ENCODE data around the gene PIANP. TPM values are rescaled to one million over a fixed set of nuclear protein-coding genes. Genes with fewer than 3 reads are reported as not detected.

The PIANP gene
- total RNA-seq, 2 experiments from 2014 or later: not detected

GRCh38 chr12:6699259-6699988, 1.2 kb downstream of the PIANP start:
- no peak for DNase-seq
- CTCF ChIA-PET: interaction anchor here (0.5 to 2.0 kb wide), 3 partner anchors 24 to 71 kb away, joined by 3 to 5 read pairs (median 5); partner anchors contain the start of genes COPS7A and MLF2
- Mint-ChIP-seq H3K9me3 (no peaks in the 10 kb centered on the region), H3K27me3 (peaks cover 59% of the 10 kb centered on the region), H3K27ac (no peak overlapping the region), H3K4me1 (peaks cover 22% of the 10 kb centered on the region), H3K36me3 (ENCODE audit: low read depth) (no peaks in the 10 kb centered on the region), H3K4me3 (peak overlapping the region; percentile 40)
- POLR2A ChIA-PET: interaction anchor here (1.6 to 3.1 kb wide), 3 partner anchors 10 to 152 kb away, joined by 4 to 22 read pairs (median 5); partner anchors contain the start of genes CDCA3, COPS7A and ZNF384

GRCh38 chr12:6698352-6699046, 2.1 kb downstream of the PIANP start:
- H3K9me3 Mint-ChIP-seq: no peaks in the 10 kb centered on the region
- ChIA-PET CTCF (interaction anchor here (0.8 to 2.0 kb wide), 5 partner anchors 9 to 80 kb away, joined by 3 to 5 read pairs (median 5); partner anchors contain the start of genes COPS7A, MLF2 and ZNF384), POLR2A (interaction anchor here (1.6 to 3.1 kb wide), 3 partner anchors 9 to 153 kb away, joined by 4 to 22 read pairs (median 5); partner anchors contain the start of genes CDCA3, COPS7A and ZNF384)
- H3K4me3 Mint-ChIP-seq: no peak overlapping the region
- no peaks in the 10 kb centered on the region for H3K36me3 Mint-ChIP-seq (ENCODE audit: low read depth)
- no peak for DNase-seq
- peaks cover 50% of the 10 kb centered on the region for H3K27me3 Mint-ChIP-seq
- H3K4me1 Mint-ChIP-seq: peaks cover 20% of the 10 kb centered on the region
- no peak overlapping the region for H3K27ac Mint-ChIP-seq

DNA sequence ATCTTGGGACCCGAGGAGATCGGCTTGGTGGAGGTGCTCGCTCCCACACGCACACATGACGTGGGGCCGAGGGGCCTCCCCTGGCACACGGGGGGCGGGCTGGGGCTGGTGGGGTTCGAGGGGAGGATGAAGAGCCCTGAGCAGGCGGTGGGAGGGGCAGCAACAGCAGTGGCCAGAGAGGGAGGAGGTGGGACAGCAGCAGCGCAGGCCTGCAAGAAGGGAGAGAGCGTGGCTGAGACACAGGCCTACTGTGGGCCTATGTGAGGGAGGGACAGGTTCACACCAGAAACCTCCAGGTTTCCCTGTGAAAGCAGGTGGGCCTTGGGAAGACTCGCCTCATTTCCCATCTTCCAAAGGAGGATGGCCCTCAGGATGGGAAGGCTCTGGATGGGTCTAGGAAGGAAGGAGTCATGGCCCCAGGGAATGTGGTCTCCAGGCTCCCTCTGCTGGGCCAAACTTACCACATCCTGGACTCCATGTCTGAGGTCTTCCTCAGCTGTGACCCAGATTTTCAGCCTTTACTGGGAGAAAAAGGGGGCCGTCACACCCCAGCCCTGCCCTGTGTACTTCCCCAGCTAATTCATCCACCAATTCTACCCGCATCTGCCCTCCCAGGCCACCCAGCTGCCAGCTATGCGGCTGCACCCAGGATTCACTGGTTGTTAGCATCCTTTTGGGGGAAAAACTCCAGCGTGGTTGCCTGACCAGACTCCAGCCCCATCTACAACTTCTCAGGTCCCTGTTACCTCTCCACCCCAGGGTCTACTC, 2.8 kb downstream of the PIANP start:
- Mint-ChIP-seq H3K9me3 (no peaks in the 10 kb centered on the region), H3K36me3 (ENCODE audit: low read depth) (no peaks in the 10 kb centered on the region), H3K27ac (no peak overlapping the region), H3K4me3 (no peak overlapping the region), H3K4me1 (peaks cover 22% of the 10 kb centered on the region), H3K27me3 (peaks cover 43% of the 10 kb centered on the region)
- ChIA-PET CTCF (interaction anchor here (0.8 to 2.0 kb wide), 4 partner anchors 9 to 79 kb away, joined by 3 to 5 read pairs (median 4); partner anchors contain the start of genes MLF2 and ZNF384), POLR2A (interaction anchor here (1.8 to 3.1 kb wide), 3 partner anchors 8 to 153 kb away, joined by 5 to 22 read pairs (median 10); partner anchors contain the start of genes CDCA3, COPS7A and ZNF384)
- peak; percentile 38 for DNase-seq

DNA sequence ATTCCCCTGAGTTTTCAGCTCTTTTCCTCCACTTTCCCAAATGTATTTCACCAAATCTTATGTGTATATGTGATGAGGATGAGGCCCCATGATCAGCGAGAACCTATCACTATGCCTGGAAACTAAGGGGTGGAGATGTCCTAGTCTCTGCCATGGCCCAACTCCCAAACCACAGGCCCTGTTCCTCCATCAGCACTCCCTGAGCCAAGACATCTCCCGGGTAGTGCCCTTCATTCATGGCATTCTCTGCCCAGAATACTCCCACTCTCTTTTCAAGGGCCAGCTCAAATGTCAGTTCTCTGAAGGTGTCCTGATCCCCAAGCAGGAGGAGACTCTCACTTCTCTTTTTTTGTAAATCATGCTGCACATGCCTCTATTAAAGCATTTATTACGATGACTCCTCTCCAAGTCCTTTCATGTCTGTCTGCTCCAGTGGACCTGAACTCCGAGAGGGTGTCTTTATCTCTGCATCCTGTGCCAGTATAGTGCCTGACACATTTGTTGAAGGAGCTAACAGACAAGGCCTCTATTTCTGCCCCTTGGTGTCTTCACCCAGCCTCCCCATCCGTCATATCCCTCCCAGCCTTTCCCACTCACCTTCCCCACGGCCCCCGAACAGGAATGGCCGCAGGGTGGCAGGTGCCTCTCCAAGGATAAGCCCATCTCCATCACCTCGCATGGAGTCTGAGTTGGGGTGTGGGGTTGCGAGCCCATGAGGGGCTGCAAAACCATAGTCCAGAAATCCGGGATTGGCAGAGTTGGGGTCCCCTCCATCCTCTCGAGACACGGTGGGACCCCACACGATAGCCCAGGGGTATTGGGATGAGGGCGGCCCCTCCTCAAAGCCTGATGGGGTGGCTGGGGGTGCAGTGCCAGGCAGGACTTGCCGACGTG, 3.7 kb downstream of the PIANP start:
- Mint-ChIP-seq H3K4me1 (peaks cover 26% of the 10 kb centered on the region), H3K27ac (no peak overlapping the region), H3K36me3 (ENCODE audit: low read depth) (no peaks in the 10 kb centered on the region), H3K9me3 (no peaks in the 10 kb centered on the region), H3K27me3 (peaks cover 36% of the 10 kb centered on the region), H3K4me3 (no peak overlapping the region)
- ChIA-PET POLR2A (interaction anchor here (1.0 to 3.1 kb wide), 3 partner anchors 7 to 27 kb away, joined by 3 to 22 read pairs (median 10); partner anchors contain the start of genes COPS7A and ZNF384), CTCF (interaction anchor here (1.2 to 1.5 kb wide), 2 partner anchors 8 to 13 kb away, joined by 5 read pairs; partner anchors contain the start of gene ZNF384)
- no peak for DNase-seq

DNA sequence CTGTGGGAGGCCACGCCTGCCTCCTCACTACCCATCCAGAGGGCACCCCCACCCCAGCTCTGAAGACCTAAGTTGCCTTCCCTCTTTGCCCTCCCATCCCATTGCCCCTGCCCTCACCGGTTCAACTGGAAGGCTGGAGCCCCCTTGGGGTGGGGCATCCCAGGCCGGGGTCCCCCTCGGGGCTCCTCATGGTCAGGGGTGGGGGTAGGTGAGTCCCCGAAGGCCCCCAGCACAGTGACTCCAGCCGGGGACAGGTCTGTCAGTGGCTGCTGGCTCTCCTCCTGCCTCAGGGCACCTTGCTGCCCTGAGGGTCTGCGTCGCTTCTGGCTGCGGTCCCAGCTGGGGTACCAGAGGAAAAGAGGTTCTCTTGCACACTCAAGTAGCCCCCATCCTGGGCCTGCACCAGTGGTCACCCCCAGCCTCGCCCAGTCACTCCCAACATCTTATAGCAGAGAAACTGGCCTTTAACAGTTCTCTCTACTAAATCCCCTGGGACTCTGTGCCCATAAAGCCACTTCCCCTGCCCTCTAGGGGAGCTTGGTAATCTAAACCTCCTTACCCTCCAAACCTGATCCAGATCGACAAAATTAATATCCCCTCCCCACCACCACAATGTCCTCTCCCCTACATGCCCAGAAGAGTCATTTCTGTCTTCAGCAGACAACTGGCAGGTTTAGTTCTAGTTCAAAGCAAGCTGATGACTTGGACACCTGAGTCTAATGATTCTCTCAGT, 5.1 kb downstream of the PIANP start:
- no peak overlapping the region for H3K27ac Mint-ChIP-seq
- H3K4me1 Mint-ChIP-seq: peaks cover 23% of the 10 kb centered on the region
- no peaks in the 10 kb centered on the region for H3K9me3 Mint-ChIP-seq
- H3K4me3 Mint-ChIP-seq: no peak overlapping the region
- H3K36me3 Mint-ChIP-seq (ENCODE audit: low read depth): no peaks in the 10 kb centered on the region
- ChIA-PET CTCF (interaction anchor here (1.2 kb wide), 1 partner anchor 11 kb away, joined by 5 read pairs; no protein-coding TSS in a partner anchor), POLR2A (interaction anchor here (0.6 to 2.6 kb wide), 3 partner anchors 11 to 82 kb away, joined by 3 to 10 read pairs (median 3); partner anchors contain the start of gene COPS7A)
- DNase-seq: no peak
- peaks cover 23% of the 10 kb centered on the region for H3K27me3 Mint-ChIP-seq

- Mint-ChIP-seq H3K27ac (no peak overlapping the region), H3K4me1 (peaks cover 26% of the 10 kb centered on the region), H3K4me3 (no peak overlapping the region), H3K9me3 (no peaks in the 10 kb centered on the region), H3K36me3 (ENCODE audit: low read depth) (no peaks in the 10 kb centered on the region), H3K27me3 (peaks cover 21% of the 10 kb centered on the region)
- DNase-seq: no peak
- POLR2A ChIA-PET: no interaction called here
- CTCF ChIA-PET: no interaction called here
Measured at GRCh38 chr12:6694701-6695100, 5.9 kb downstream of the PIANP start.

DNA sequence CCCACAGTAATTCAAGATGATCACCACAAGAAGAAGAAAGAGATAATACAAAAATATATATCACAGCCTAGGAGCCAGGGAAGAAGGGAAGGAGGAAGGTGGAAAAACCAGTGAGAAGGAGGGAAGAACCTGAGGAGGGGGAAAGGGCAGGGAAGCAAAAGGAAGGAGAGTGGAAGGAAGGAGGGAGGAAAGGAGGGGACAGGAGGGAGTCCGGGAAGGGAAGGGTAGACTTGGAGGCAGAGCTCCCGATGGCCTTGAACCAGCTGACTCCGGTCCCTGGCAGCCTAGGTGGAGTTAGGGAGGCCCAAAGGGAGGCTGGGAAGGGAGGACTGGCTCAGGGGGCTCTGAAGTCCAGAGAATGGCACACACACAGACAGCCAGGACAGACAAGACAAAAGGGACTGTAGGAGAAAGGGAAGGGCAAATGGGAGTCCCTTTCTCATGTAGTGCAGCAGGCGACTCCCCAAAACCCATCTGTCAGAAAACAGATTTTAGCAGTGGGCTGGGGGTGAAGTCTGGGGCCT, 6.7 kb downstream of the PIANP start:
- POLR2A ChIA-PET: interaction anchor here (2.2 kb wide), 1 partner anchor 30 kb away, joined by 10 read pairs; the partner anchor contains the start of gene COPS7A
- DNase-seq: no peak
- no peak overlapping the region for H3K27ac Mint-ChIP-seq

DNA sequence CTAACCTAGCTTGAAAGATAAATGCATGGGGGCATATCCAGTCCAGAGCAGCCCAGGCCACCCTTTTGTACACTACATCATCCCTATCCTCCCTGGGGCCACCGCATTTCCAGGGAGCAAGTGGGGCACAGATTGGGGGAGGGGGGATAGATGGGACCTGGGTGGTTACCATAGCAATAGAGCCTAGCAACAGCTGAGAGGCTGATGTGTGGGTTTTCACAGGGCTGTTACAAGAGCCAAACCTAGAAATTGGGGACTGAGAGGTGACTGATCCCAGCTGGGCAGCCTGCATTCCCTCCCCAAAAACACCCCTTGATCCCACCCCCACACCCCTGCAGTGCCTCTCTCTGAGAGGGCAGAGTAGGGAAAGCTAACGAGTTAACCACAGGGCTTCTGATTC, 7.7 kb downstream of the PIANP start:
- DNase-seq: no peak
- POLR2A ChIA-PET: interaction anchor here (1.4 to 2.8 kb wide), 3 partner anchors 21 to 60 kb away, joined by 3 to 11 read pairs (median 10); partner anchors contain the start of genes COPS7A and MLF2
- Mint-ChIP-seq H3K27me3 (peaks cover 3% of the 10 kb centered on the region), H3K36me3 (ENCODE audit: low read depth) (peaks cover 3% of the 10 kb centered on the region), H3K4me1 (peaks cover 20% of the 10 kb centered on the region), H3K27ac (no peak overlapping the region), H3K4me3 (no peak overlapping the region), H3K9me3 (no peaks in the 10 kb centered on the region)
- CTCF ChIA-PET: interaction anchor here (1.1 kb wide), 1 partner anchor 74 kb away, joined by 3 read pairs; no protein-coding TSS in a partner anchor

More for the DNA sequence above, 6.7 kb downstream of the PIANP start:
- CTCF ChIA-PET: no interaction called here
- no peaks in the 10 kb centered on the region for H3K9me3 Mint-ChIP-seq
- peaks cover 13% of the 10 kb centered on the region for H3K27me3 Mint-ChIP-seq
- no peak overlapping the region for H3K4me3 Mint-ChIP-seq
- H3K4me1 Mint-ChIP-seq: peaks cover 20% of the 10 kb centered on the region
- no peaks in the 10 kb centered on the region for H3K36me3 Mint-ChIP-seq (ENCODE audit: low read depth)

DNA sequence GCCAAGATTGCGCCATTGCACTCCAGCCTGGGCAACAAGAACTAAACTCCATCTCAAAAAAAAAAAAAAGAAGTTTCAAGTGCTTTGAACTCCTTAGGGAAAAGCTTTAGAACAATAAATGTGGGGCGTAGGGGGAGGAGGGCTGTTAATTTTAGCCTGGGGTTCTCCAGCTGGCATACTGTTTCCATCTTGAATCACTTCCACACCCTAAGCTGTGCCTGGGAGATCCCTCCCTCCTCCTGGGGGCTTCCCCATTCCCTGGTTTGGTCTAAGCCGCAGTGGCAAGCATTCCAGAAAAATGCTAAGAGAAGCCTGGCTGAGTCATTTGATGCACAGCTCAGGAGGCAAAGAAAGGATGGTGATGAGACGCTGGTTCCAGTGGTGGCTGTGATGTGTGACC, 9.1 kb downstream of the PIANP start:
- no peak for DNase-seq
- Mint-ChIP-seq H3K4me3 (no peak overlapping the region), H3K9me3 (no peaks in the 10 kb centered on the region), H3K27me3 (no peaks in the 10 kb centered on the region), H3K4me1 (peaks cover 34% of the 10 kb centered on the region), H3K27ac (no peak overlapping the region), H3K36me3 (ENCODE audit: low read depth) (peaks cover 14% of the 10 kb centered on the region)
- CTCF ChIA-PET: interaction anchor here (1.0 to 1.1 kb wide), 2 partner anchors 138 to 178 kb away, joined by 3 read pairs; no protein-coding TSS in a partner anchor
- POLR2A ChIA-PET: interaction anchor here (2.8 to 3.4 kb wide), 2 partner anchors 32 to 62 kb away, joined by 11 to 103 read pairs; partner anchors contain the start of genes COPS7A and MLF2

- Mint-ChIP-seq H3K9me3 (no peaks in the 10 kb centered on the region), H3K4me1 (peaks cover 55% of the 10 kb centered on the region), H3K27me3 (no peaks in the 10 kb centered on the region), H3K27ac (peak within 1 kb of the TSS; percentile 91), H3K36me3 (ENCODE audit: low read depth) (peaks cover 32% of the 10 kb centered on the region), H3K4me3 (peak within 1 kb of the TSS; percentile 87)
- ChIA-PET POLR2A (interaction anchor here (0.6 to 3.4 kb wide), 51 partner anchors 8 to 328 kb away, joined by 3 to 103 read pairs (median 5); partner anchors contain the start of genes C12orf57, CD4, CDCA3 and COPS7A), CTCF (interaction anchor here (0.6 to 2.5 kb wide), 27 partner anchors 9 to 261 kb away, joined by 3 to 41 read pairs (median 4); partner anchors contain the start of genes C12orf57, CD4, COPS7A and MLF2)
- peak; percentile 97 for DNase-seq
Measured at GRCh38 chr12:6688999-6689882, 11.4 kb downstream of the PIANP start, which contains the start of gene ZNF384. ZNF384 (minus strand) TSS chr12:6689375; CDS start chr12:6679520, 9,855 bp downstream.
